ENCODE results near the gene TSC2.

GRCh38 chr16:2092256-2092620 is 44.5 kb downstream of the TSC2 start:
- TF ChIP-seq CTCF (IDR thresholded peaks at IDR 0.05) (no peak), POLR2A (IDR thresholded peaks at IDR 0.05) (no peak)
